HCT116 (cell line): ENCODE measurements around the gene PDE2A. TPM values are rescaled to one million over a fixed set of nuclear protein-coding genes. Genes with fewer than 3 reads are reported as not detected.

ENCODE experiments used
- ATAC-seq: fragments of 200-7000 bp; cut with Tn5 transposase; 2 replicates; pipeline ENCODE4 v1.9.1; 2020; ENCODE audit warnings: mild to moderate bottlenecking, moderate library complexity
- BruUV-seq: library from RNA; stranded (reverse); fragments of 400-500 nt; replicated peaks from 2 replicates; lab custom pipeline; 2021; lab: Mats Ljungman, UMichigan
- CTCF ChIA-PET: fragments of 300-600 bp; sonication (Branson Sonifier 250); formaldehyde crosslinking; loops from one replicate; lab custom pipeline; 2021; ENCODE audit warnings: antibody characterized with exemption; lab: Charles Lee
- POLR2A ChIA-PET: fragments of 300-600, 350-600 bp; sonication (Branson Sonifier 250); formaldehyde crosslinking; loops from one replicate; lab custom pipeline; 2021; ENCODE audit warnings: antibody characterized with exemption; lab: Charles Lee
- RAD21 ChIA-PET, 2 experiments: fragments of 300-600 bp; sonication (Branson Sonifier 250); formaldehyde crosslinking; loops; one replicate each; lab custom pipeline; 2023; ENCODE audit warnings: low total read pairs in 2 of 2; ENCODE audit not compliant: uncharacterized antibody in 2 of 2, unreplicated experiment in 2 of 2, low non-redundant PET in 1 of 2; lab: Charles Lee
- DNase-seq: peaks from one replicate; pipeline ENCODE4 v3.0.0-alpha.2; 2010; ENCODE audit warnings: low read depth, low spot score
- H2AFZ ChIP-seq: fragments of 200-600 bp; shearing (Covaris generic), sonication (generic); 2 replicates; pipeline ENCODE4 v1.6.1; 2017; ENCODE audit warnings: low read depth, mixed run types, mixed read lengths, antibody characterized with exemption, low read length; ENCODE audit not compliant: poor library complexity, severe bottlenecking
- H3K27ac ChIP-seq: 2 replicates; pipeline ENCODE4 v1.5.1; 2012; ENCODE audit warnings: low read depth, low read length
- H3K27me3 ChIP-seq: fragments of 200-600 bp; sonication (generic); 2 replicates; pipeline ENCODE4 v1.6.1; 2016; ENCODE audit warnings: mixed run types, low read length, mixed read lengths; ENCODE audit not compliant: insufficient read depth
- H3K36me3 ChIP-seq, 2 experiments: fragments of 200-500 bp in 1 of 2; fragments of 200-600 bp in 1 of 2; sonication (Bioruptor generic) in 1 of 2; sonication (generic) in 1 of 2; 2 replicates each; pipeline versions ENCODE4 v1.5.1 to v1.6.1; 2014 to 2016; ENCODE audit warnings: low read length in 2 of 2, inconsistent platforms in 1 of 2, mixed read lengths in 1 of 2, mixed run types in 1 of 2; ENCODE audit not compliant: insufficient read depth in 2 of 2, control insufficient read depth in 1 of 2
- H3K4me1 ChIP-seq, 2 experiments: fragments of 200-600 bp in 1 of 2; sonication (generic) in 1 of 2; 2 replicates each; pipeline versions ENCODE4 v1.5.1 to v1.6.1; 2012 to 2017; ENCODE audit warnings: low read length in 2 of 2, inconsistent platforms in 1 of 2, mild to moderate bottlenecking in 1 of 2, mixed read lengths in 1 of 2, mixed run types in 1 of 2, moderate library complexity in 1 of 2; ENCODE audit not compliant: insufficient read depth in 2 of 2, control insufficient read depth in 1 of 2
- H3K4me2 ChIP-seq: fragments of 200-600 bp; sonication (generic); 2 replicates; pipeline ENCODE4 v1.6.1; 2017; ENCODE audit warnings: mixed run types, low read length, mixed read lengths
- H3K4me3 ChIP-seq, 2 experiments: fragments of 200-600 bp in 1 of 2; sonication (generic) in 1 of 2; replicated peaks in 1 of 2; 2 replicates each; pipeline ENCODE4 v1.5.1; 2011 to 2016; ENCODE audit warnings: low read length in 2 of 2, control low read depth in 1 of 2, low read depth in 1 of 2, mild to moderate bottlenecking in 1 of 2, mixed read lengths in 1 of 2, mixed run types in 1 of 2
- H3K79me2 ChIP-seq: fragments of 200-600 bp; sonication (generic); 2 replicates; pipeline ENCODE4 v1.6.1; 2017; ENCODE audit warnings: mild to moderate bottlenecking, mixed run types, low read length, moderate library complexity, mixed read lengths; ENCODE audit not compliant: insufficient read depth
- H3K9ac ChIP-seq: fragments of 200-600 bp; sonication (generic); 2 replicates; pipeline ENCODE4 v1.6.1; 2016; ENCODE audit warnings: low read length, mixed read lengths
- H3K9me2 ChIP-seq: fragments of 200-600 bp; sonication (generic), shearing (Covaris generic); 2 replicates; pipeline ENCODE4 v1.6.1; 2017; ENCODE audit warnings: mixed run types, mild to moderate bottlenecking, moderate library complexity; ENCODE audit not compliant: insufficient read depth
- H3K9me3 ChIP-seq, 2 experiments: fragments of 200-500 bp in 1 of 2; fragments of 200-600 bp in 1 of 2; sonication (Bioruptor generic) in 1 of 2; sonication (generic) in 1 of 2; 2 replicates each; pipeline ENCODE4 v1.6.1; 2014 to 2017; ENCODE audit warnings: low read length in 2 of 2, mixed read lengths in 2 of 2, inconsistent platforms in 1 of 2, low read depth in 1 of 2, mild to moderate bottlenecking in 1 of 2, mixed run types in 1 of 2, moderate library complexity in 1 of 2; ENCODE audit not compliant: control insufficient read depth in 1 of 2, insufficient read depth in 1 of 2
- H4K20me1 ChIP-seq: fragments of 200-600 bp; sonication (generic), shearing (Covaris generic); 2 replicates; pipeline ENCODE4 v1.6.1; 2017; ENCODE audit warnings: mixed run types, mild to moderate bottlenecking, moderate library complexity; ENCODE audit not compliant: insufficient read depth
- ATF3 ChIP-seq: IDR thresholded peaks from 2 replicates; pipeline ENCODE4 v1.6.1; 2012
- EGR1 ChIP-seq: IDR thresholded peaks from 2 replicates; pipeline ENCODE4 v1.6.1; 2012; ENCODE audit warnings: low read depth
- EZH2 ChIP-seq: fragments of 200-600 bp; sonication (generic); IDR thresholded peaks from 2 replicates; pipeline ENCODE4 v1.6.1; 2017; ENCODE audit warnings: antibody characterized with exemption, mixed run types
- EZH2phosphoT487 ChIP-seq: fragments of 200-600 bp; IDR thresholded peaks from 2 replicates; pipeline ENCODE4 v1.6.1; 2018; ENCODE audit warnings: antibody characterized with exemption, borderline replicate concordance
- FOSL1 ChIP-seq: IDR thresholded peaks from 2 replicates; pipeline ENCODE4 v1.6.1; 2012; ENCODE audit warnings: low read depth
- JUND ChIP-seq: IDR thresholded peaks from 2 replicates; pipeline ENCODE4 v1.6.1; 2012
- POLR2A ChIP-seq: IDR thresholded peaks from 2 replicates; pipeline ENCODE4 v1.7.0; 2011; ENCODE audit warnings: borderline replicate concordance; ENCODE audit not compliant: insufficient read depth, insufficient read length; ENCODE audit errors: extremely low read depth
- POLR2AphosphoS5 ChIP-seq: IDR thresholded peaks from 2 replicates; pipeline ENCODE4 v1.6.1; 2011; ENCODE audit warnings: mild to moderate bottlenecking, low read depth, low read length, moderate library complexity
- RAD21 ChIP-seq: IDR thresholded peaks from 2 replicates; pipeline ENCODE4 v1.6.1; 2012; ENCODE audit warnings: low read depth, mild to moderate bottlenecking
- REST ChIP-seq: IDR thresholded peaks from 2 replicates; pipeline ENCODE4 v1.6.1; 2012; ENCODE audit warnings: low read depth
- SP1 ChIP-seq: IDR thresholded peaks from 2 replicates; pipeline ENCODE4 v1.6.1; 2012; ENCODE audit warnings: low read depth
- TCF7L2 ChIP-seq: IDR thresholded peaks from 2 replicates; pipeline ENCODE4 v1.7.0; 2011; ENCODE audit warnings: borderline replicate concordance, inconsistent platforms; ENCODE audit not compliant: insufficient read depth, insufficient read length; ENCODE audit errors: extremely low read depth
- YY1 ChIP-seq: IDR thresholded peaks from 2 replicates; pipeline ENCODE4 v1.6.1; 2011; ENCODE audit warnings: low read length, low read depth, moderate library complexity, mild to moderate bottlenecking; ENCODE audit not compliant: insufficient replicate concordance; ENCODE audit errors: extremely low read depth
- ZBTB33 ChIP-seq: IDR thresholded peaks from 2 replicates; pipeline ENCODE4 v1.6.1; 2011; ENCODE audit warnings: mild to moderate bottlenecking, low read length, moderate library complexity; ENCODE audit not compliant: insufficient replicate concordance; ENCODE audit errors: extremely low read depth
- intact Hi-C: fragments of 100-400 bp; cut with micrococcal nuclease; formaldehyde crosslinking; loops from 2 replicates; pipeline ENCODE4 v1.10.0; 2022
- total RNA-seq: library from RNA; stranded (reverse); gene quantifications from one replicate; pipeline ENCODE4 v1.2.1, GENCODE V29; 2021; ENCODE audit not compliant: unreplicated experiment
- TF ChIP-seq, protein P1 (sequence below), 3 experiments: fragments of 200-600 bp in 1 of 3; sonication (generic) in 1 of 3; IDR thresholded peaks in 2 of 3; conservative IDR thresholded peaks in 1 of 3; 2 replicates each; pipeline ENCODE4 v1.5.1; 2012 to 2017; ENCODE audit warnings: low read depth in 2 of 3, low read length in 2 of 3, antibody characterized with exemption in 1 of 3, borderline replicate concordance in 1 of 3, control low read depth in 1 of 3, mild to moderate bottlenecking in 1 of 3, mixed read lengths in 1 of 3, mixed run types in 1 of 3, moderate library complexity in 1 of 3; ENCODE audit not compliant: insufficient read depth in 1 of 3
- TF ChIP-seq, protein P2 (sequence below): IDR thresholded peaks from 2 replicates; pipeline ENCODE4 v1.6.1; 2012

The PDE2A gene
- total RNA-seq, 1 experiment from 2014 or later, result 7.6 TPM

GRCh38 chr11:72606748-72607468, 67.3 kb downstream of the PDE2A start:
- ChIA-PET POLR2A (no interaction called here), RAD21 (no interaction called here), CTCF (no interaction called here)
- BruUV-seq, result no TSS peak
- DNase-seq (no peak), ATAC-seq (no peak)
- Histone ChIP-seq H4K20me1 (no peaks in the 10 kb centered on the region), H3K4me1 (peaks cover 11 to 30% of the 10 kb centered on the region in 2 experiments), H3K4me2 (no peak overlapping the region), H3K27me3 (peaks cover 27% of the 10 kb centered on the region; the same call in 1 of the 2 replicates), H2AFZ (no peak overlapping the region), H3K9me2 (no peaks in the 10 kb centered on the region), H3K79me2 (no peaks in the 10 kb centered on the region), H3K36me3 (no peaks in the 10 kb centered on the region), H3K9ac (no peak overlapping the region), H3K27ac (no peak overlapping the region), H3K9me3 (no peaks in the 10 kb centered on the region), H3K4me3 (no peak overlapping the region)
- intact Hi-C loops, result no loop called here
- TF ChIP-seq, protein P1, sequence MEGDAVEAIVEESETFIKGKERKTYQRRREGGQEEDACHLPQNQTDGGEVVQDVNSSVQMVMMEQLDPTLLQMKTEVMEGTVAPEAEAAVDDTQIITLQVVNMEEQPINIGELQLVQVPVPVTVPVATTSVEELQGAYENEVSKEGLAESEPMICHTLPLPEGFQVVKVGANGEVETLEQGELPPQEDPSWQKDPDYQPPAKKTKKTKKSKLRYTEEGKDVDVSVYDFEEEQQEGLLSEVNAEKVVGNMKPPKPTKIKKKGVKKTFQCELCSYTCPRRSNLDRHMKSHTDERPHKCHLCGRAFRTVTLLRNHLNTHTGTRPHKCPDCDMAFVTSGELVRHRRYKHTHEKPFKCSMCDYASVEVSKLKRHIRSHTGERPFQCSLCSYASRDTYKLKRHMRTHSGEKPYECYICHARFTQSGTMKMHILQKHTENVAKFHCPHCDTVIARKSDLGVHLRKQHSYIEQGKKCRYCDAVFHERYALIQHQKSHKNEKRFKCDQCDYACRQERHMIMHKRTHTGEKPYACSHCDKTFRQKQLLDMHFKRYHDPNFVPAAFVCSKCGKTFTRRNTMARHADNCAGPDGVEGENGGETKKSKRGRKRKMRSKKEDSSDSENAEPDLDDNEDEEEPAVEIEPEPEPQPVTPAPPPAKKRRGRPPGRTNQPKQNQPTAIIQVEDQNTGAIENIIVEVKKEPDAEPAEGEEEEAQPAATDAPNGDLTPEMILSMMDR (IDR thresholded peaks at IDR 0.05 in 2 of 3, conservative IDR thresholded peaks at IDR 0.05 in 1 of 3; ENCODE audit: borderline replicate concordance in 1 of 3, insufficient read depth in 1 of 3, low read depth in 2 of 3, low read length in 2 of 3), result no peak
- TF ChIP-seq ATF3, result no peak
- no peak for TF ChIP-seq REST
- TF ChIP-seq ZBTB33, result no peak
- TF ChIP-seq TCF7L2, result no peak
- TF ChIP-seq SP1, result no peak
- no peak for TF ChIP-seq JUND
- no peak for TF ChIP-seq YY1
- no peak for TF ChIP-seq POLR2A
- TF ChIP-seq EGR1, result no peak
- no peak for TF ChIP-seq EZH2
- no peak for TF ChIP-seq POLR2AphosphoS5
- no peak for TF ChIP-seq FOSL1
- TF ChIP-seq, protein P2, sequence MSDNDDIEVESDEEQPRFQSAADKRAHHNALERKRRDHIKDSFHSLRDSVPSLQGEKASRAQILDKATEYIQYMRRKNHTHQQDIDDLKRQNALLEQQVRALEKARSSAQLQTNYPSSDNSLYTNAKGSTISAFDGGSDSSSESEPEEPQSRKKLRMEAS, result no peak
- no peak for TF ChIP-seq RAD21
- no peak for TF ChIP-seq EZH2phosphoT487
